GM12873 (cell line): ENCODE results near the gene SLC7A14.

Source experiments
- CTCF ChIP-seq: IDR thresholded peaks from 2 replicates; pipeline ENCODE4 v1.5.1; 2012; ENCODE audit warnings: low read depth, mild to moderate bottlenecking, moderate library complexity, low read length, control low read depth; ENCODE audit not compliant: insufficient read depth; ENCODE audit errors: missing control alignments

SLC7A14 gene

DNA sequence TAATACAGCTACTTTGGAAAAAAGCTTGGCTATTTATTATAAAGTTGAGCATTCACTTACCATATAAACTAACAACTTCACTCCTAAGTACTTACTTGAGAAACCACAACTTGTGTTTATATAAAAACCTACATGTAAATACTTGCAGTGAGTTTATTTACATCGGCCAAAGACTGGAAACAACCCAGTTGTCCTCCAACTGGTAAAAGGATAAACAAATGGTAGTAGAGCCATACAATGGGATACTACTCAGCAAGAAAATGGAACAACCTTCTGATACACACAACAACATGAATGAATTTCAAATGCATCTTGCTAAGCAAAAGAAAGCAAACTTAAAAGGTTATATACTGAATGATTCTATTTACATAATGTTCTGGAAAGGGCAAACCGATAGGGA, 63.7 kb downstream of the SLC7A14 start:
- no peak for TF ChIP-seq CTCF

DNA sequence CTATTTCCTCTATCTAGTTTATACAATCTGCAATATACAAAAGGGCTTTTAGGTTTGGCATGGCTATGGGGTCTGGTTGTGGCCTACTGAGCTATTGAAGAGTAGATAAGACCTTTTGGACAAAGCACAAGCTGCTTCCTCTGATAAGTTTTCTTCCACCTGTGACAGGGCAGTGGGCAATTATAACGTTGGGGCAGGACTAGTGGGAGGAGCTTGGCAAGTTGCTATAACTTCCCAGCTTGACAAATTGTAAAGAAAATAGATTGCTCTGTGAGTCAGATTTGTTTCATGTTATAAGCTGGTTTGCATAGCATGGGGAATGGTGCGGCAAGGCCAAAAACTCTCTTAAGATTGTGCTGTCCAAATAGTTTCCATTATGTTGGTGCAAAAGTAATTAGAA, 64.9 kb downstream of the SLC7A14 start:
- no peak for TF ChIP-seq CTCF

GRCh38 chr3:170517242-170517945, 68.5 kb downstream of the SLC7A14 start:
- TF ChIP-seq CTCF, result no peak

DNA sequence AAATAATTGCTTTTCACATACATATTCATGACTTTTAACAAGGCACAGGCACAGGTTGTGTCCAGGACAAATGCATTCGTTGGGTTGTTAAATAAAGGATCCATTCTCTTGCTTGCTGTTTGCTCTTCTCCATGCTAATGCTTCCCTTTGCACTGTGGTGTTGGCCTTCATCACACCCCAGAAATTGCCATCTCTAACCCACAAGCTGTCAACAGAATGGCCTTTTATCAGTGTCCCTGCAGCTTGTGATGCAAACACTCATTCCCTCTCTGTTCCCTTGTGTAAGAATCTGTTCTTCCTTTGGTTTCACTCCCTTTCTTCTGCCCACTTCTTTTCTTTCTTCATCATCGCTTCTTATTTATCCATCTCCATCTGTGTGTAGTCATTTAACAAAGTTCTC, 72.2 kb downstream of the SLC7A14 start:
- no peak for TF ChIP-seq CTCF

GRCh38 chr3:170511371-170511770, 74.5 kb downstream of the SLC7A14 start:
- no peak for TF ChIP-seq CTCF

DNA sequence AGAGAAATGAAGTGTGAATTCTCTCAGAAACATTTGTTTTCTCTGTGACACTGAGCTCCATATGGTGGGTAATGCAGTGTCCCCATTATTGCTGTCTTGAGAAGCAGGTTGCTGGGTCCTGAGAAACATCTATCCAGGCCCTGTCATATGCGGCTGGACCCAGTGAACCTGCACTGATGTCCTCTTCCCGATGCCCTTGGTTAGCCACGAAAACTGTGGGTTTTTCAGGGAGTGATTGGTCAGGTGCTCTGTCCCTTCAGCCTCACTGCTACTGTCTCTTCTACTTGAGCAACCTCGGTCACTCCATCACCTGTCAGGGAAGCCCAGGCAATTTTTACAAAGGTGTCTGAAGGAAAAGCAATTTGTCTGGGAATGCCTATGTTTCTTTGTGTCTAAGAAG, 77.0 kb downstream of the SLC7A14 start:
- TF ChIP-seq CTCF, result no peak

DNA sequence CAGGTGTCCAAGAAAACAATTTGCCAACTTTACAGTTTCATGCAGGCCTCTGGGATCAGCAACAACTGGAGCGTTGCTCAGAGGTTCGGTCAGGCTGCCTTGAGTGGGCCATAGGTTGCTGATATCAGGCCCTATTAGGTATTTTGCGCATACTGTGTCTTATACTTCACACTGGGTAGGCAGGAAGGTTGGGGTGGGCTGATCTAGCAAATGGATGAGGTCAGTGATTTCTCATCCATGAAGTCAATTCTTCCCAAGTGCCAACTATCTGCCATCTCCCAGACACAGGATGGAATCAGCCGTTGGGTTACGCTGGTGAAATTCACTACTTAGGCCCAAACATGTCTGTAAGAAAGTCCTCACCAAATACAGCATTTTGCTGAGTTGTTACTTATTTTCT, 77.6 kb downstream of the SLC7A14 start:
- no peak for TF ChIP-seq CTCF
